ENCODE data around the gene RPS6KB2.
A peak's percentile ranks its signal among the peaks of the same experiment; 100 is the strongest.

Gene RPS6KB2

DNA sequence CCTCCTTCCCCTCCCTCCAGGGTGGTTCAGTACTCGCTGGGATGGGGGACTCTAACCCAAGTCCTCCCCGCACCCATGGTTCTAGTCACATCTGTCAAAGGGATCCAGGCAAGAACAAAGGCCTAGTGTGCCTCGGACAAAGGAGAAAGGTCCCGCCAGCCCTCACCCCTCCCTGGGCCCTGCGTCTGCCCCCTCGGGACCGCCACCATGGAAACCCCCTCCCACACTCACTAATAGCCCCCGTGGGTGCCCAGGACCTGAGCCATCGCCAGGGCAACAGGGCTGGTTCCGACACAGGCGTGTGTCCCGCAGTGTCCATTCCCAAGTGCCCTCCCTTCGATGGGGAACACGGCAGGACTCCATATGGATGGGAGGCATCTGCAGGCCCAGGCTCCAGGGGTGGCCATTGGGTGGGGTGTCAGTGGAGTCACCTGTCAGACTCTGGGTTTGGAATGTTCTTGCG, 17.9 kb upstream of the RPS6KB2 start:
- H3F3A ChIP-seq (ENCODE audit: insufficient read depth, low read length), result no peaks in the 10 kb centered on the region
- no peaks in the 10 kb centered on the region for H4K20me1 ChIP-seq (ENCODE audit: insufficient read depth, low read length)
- TF ChIP-seq, protein P1, sequence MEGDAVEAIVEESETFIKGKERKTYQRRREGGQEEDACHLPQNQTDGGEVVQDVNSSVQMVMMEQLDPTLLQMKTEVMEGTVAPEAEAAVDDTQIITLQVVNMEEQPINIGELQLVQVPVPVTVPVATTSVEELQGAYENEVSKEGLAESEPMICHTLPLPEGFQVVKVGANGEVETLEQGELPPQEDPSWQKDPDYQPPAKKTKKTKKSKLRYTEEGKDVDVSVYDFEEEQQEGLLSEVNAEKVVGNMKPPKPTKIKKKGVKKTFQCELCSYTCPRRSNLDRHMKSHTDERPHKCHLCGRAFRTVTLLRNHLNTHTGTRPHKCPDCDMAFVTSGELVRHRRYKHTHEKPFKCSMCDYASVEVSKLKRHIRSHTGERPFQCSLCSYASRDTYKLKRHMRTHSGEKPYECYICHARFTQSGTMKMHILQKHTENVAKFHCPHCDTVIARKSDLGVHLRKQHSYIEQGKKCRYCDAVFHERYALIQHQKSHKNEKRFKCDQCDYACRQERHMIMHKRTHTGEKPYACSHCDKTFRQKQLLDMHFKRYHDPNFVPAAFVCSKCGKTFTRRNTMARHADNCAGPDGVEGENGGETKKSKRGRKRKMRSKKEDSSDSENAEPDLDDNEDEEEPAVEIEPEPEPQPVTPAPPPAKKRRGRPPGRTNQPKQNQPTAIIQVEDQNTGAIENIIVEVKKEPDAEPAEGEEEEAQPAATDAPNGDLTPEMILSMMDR (IDR thresholded peaks at IDR 0.05; ENCODE audit: low read length), result no peak
- no peak for TF ChIP-seq EZH2 (IDR thresholded peaks at IDR 0.05; ENCODE audit: borderline replicate concordance, low read length)
- H3K4me3 ChIP-seq (ENCODE audit: low read depth, low read length, poor library complexity, severe bottlenecking), result no peak overlapping the region
- H3K9me2 ChIP-seq (ENCODE audit: low read depth, low read length), result no peaks in the 10 kb centered on the region
- H3K36me3 ChIP-seq (ENCODE audit: insufficient read depth, low read length), result peaks cover 22% of the 10 kb centered on the region; the same call in 1 of the 2 replicates
- H3K4me1 ChIP-seq (ENCODE audit: insufficient read depth, low read length, severe bottlenecking), result peaks cover 74% of the 10 kb centered on the region
- no peaks in the 10 kb centered on the region for H3K9me3 ChIP-seq (ENCODE audit: low read length)
- no peak overlapping the region for H3K9ac ChIP-seq (ENCODE audit: low read length)
- H2AFZ ChIP-seq (ENCODE audit: low read length), result no peak overlapping the region
- H3K4me2 ChIP-seq (ENCODE audit: low read length), result no peak overlapping the region; the same call in 1 of the 2 replicates
- H3K27ac ChIP-seq (ENCODE audit: low read depth, low read length, poor library complexity, severe bottlenecking), result peak overlapping the region; percentile 93
- H3K79me2 ChIP-seq (ENCODE audit: insufficient read depth, low read length), result no peaks in the 10 kb centered on the region
- H3K27me3 ChIP-seq (ENCODE audit: insufficient read depth, low read length), result peaks cover 3% of the 10 kb centered on the region; the same call in 1 of the 2 replicates

DNA sequence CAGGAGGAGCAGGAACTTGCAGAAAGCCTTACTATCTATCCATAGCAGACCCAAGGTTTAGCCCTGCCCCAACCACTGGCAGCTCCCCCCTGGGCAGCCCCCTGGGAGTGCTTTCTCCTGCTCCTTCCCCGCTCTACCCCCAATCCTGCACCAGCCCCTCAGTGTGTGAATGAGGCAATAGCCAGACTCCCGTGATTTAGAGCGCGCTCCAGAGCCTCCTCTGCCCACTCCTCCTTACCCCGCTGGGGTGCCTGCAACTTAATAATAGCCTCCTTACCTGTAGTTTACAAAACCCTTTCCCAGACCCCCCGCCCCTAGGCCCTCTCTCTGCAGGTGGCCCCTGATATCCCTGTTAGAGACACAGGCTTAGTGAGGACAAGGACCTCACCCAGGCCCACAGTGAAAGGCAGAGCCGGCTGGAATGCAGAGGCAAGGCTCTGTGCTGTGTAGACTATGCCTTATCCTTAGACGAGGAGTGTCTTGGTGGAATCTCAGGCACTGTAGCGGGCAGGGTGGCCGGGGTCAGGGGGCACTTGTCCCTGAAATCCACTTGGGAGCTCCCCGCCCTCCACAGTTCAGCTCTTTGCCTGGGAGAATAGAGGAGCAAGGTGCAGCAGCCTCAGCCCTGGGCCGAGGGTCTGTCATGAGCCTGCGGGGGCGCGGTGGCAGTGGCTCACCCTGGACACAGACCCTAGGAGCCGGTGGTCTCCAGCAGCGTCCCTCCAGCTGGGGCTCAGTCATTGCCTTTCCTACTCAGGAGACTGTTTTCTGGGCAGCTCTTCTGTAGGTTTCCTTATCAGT, 17.1 kb upstream of the RPS6KB2 start:
- TF ChIP-seq, protein P1 (IDR thresholded peaks at IDR 0.05; ENCODE audit: low read length), result no peak
- no peak for TF ChIP-seq EZH2 (IDR thresholded peaks at IDR 0.05; ENCODE audit: borderline replicate concordance, low read length)
- Histone ChIP-seq H3K4me3 (ENCODE audit: low read depth, low read length, poor library complexity, severe bottlenecking) (no peak overlapping the region), H3F3A (ENCODE audit: insufficient read depth, low read length) (no peaks in the 10 kb centered on the region), H3K4me1 (ENCODE audit: insufficient read depth, low read length, severe bottlenecking) (peaks cover 71% of the 10 kb centered on the region), H2AFZ (ENCODE audit: low read length) (no peak overlapping the region), H3K4me2 (ENCODE audit: low read length) (no peak overlapping the region; the same call in 1 of the 2 replicates), H3K36me3 (ENCODE audit: insufficient read depth, low read length) (peaks cover 17% of the 10 kb centered on the region; the same call in 1 of the 2 replicates), H3K27me3 (ENCODE audit: insufficient read depth, low read length) (peaks cover 3% of the 10 kb centered on the region; the same call in 1 of the 2 replicates), H3K9me3 (ENCODE audit: low read length) (no peaks in the 10 kb centered on the region), H3K9me2 (ENCODE audit: low read depth, low read length) (no peaks in the 10 kb centered on the region), H3K27ac (ENCODE audit: low read depth, low read length, poor library complexity, severe bottlenecking) (no peak overlapping the region), H3K9ac (ENCODE audit: low read length) (no peak overlapping the region; the same call in 1 of the 2 replicates), H4K20me1 (ENCODE audit: insufficient read depth, low read length) (no peaks in the 10 kb centered on the region), H3K79me2 (ENCODE audit: insufficient read depth, low read length) (no peaks in the 10 kb centered on the region)

DNA sequence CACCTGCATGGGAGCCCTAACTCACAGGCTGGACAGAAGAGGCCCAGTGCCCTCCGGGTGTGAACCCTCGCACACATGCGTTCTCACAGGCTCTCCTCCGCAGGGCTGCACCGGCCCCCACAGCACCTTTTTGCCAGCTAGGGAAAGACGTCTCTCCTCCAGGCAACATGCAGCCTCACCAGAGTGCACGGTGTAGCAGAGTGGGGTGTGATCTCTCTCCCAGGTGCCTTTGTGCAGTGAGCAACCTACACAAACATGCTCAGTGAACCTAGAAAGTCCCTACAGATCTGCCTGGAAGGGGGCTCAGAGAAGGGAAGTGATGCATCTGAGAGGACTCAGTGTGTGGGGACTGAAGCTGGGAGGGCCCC, 16.5 kb upstream of the RPS6KB2 start:
- Histone ChIP-seq H3K4me2 (ENCODE audit: low read length) (no peak overlapping the region; the same call in 1 of the 2 replicates), H3K4me1 (ENCODE audit: insufficient read depth, low read length, severe bottlenecking) (peaks cover 71% of the 10 kb centered on the region)

More for the DNA sequence above, 16.5 kb upstream of the RPS6KB2 start:
- Histone ChIP-seq H2AFZ (ENCODE audit: low read length) (no peak overlapping the region), H3K27ac (ENCODE audit: low read depth, low read length, poor library complexity, severe bottlenecking) (no peak overlapping the region), H3K9ac (ENCODE audit: low read length) (no peak overlapping the region; the same call in 1 of the 2 replicates), H3K27me3 (ENCODE audit: insufficient read depth, low read length) (peaks cover 3% of the 10 kb centered on the region; the same call in 1 of the 2 replicates), H3K9me3 (ENCODE audit: low read length) (no peaks in the 10 kb centered on the region), H3F3A (ENCODE audit: insufficient read depth, low read length) (no peaks in the 10 kb centered on the region), H3K4me3 (ENCODE audit: low read depth, low read length, poor library complexity, severe bottlenecking) (no peak overlapping the region), H3K9me2 (ENCODE audit: low read depth, low read length) (no peaks in the 10 kb centered on the region), H4K20me1 (ENCODE audit: insufficient read depth, low read length) (no peaks in the 10 kb centered on the region), H3K79me2 (ENCODE audit: insufficient read depth, low read length) (no peaks in the 10 kb centered on the region), H3K36me3 (ENCODE audit: insufficient read depth, low read length) (peaks cover 14% of the 10 kb centered on the region; the same call in 1 of the 2 replicates)
- no peak for TF ChIP-seq EZH2 (IDR thresholded peaks at IDR 0.05; ENCODE audit: borderline replicate concordance, low read length)
- TF ChIP-seq, protein P1 (IDR thresholded peaks at IDR 0.05; ENCODE audit: low read length), result no peak

All from OCI-LY1 (cell line).